Activated T-cell treated with anti-CD3 and anti-CD28 coated beads, Interleukin-2, amount 50 U/mL, for 24 hours (primary cell): ENCODE results near the gene SCN2A.

Experiments used
- DNase-seq: peaks from one replicate; pipeline ENCODE4 v3.0.0-alpha.2; 2020
- H3K27ac Mint-ChIP-seq: 2 replicates; pipeline ENCODE4 v1.8.0; 2020; ENCODE audit warnings: mild to moderate bottlenecking, mixed read lengths
- H3K27me3 Mint-ChIP-seq: 2 replicates; pipeline ENCODE4 v1.8.0; 2020; ENCODE audit warnings: mixed read lengths
- H3K36me3 Mint-ChIP-seq: 2 replicates; pipeline ENCODE4 v1.8.0; 2020; ENCODE audit warnings: low read depth, mixed read lengths
- H3K4me1 Mint-ChIP-seq: 2 replicates; pipeline ENCODE4 v1.8.0; 2020; ENCODE audit warnings: low read depth, mixed read lengths
- H3K4me3 Mint-ChIP-seq: 2 replicates; pipeline ENCODE4 v1.8.0; 2020; ENCODE audit warnings: mild to moderate bottlenecking, moderate library complexity, mixed read lengths
- H3K9me3 Mint-ChIP-seq: 2 replicates; pipeline ENCODE4 v1.8.0; 2020; ENCODE audit warnings: mixed read lengths

The SCN2A gene

DNA sequence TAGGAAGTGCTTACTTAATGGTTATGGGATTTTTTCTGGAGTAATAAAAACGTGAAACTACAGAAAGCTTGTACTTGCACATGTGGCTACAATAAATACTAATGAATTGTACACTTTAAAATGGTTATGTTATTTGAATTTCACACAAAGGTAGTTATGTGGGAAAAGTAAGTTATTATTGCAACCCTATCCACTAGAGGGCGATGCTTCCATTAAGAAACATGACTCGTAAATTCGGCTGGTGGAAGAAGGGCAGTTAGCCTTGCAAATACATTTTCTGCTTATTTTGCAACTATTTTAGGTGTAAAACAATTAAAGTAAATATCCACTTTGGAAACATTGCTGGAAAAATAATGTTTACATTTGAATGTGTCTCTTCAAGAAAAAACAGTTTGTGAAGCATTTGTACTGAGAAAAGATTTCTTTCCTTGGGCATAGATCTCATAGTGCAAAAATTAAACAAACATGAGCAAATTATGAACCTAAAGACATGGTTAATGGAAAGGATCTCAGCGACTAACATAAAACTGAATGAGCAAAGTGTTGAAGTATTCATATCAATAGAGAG is 162.2 kb downstream of the SCN2A start:
- peaks cover 25% of the 10 kb centered on the region for H3K27me3 Mint-ChIP-seq
- H3K4me3 Mint-ChIP-seq: no peak overlapping the region
- no peaks in the 10 kb centered on the region for H3K9me3 Mint-ChIP-seq
- peaks cover 10% of the 10 kb centered on the region for H3K4me1 Mint-ChIP-seq
- no peak overlapping the region for H3K27ac Mint-ChIP-seq
- no peaks in the 10 kb centered on the region for H3K36me3 Mint-ChIP-seq
- DNase-seq: no peak

DNA sequence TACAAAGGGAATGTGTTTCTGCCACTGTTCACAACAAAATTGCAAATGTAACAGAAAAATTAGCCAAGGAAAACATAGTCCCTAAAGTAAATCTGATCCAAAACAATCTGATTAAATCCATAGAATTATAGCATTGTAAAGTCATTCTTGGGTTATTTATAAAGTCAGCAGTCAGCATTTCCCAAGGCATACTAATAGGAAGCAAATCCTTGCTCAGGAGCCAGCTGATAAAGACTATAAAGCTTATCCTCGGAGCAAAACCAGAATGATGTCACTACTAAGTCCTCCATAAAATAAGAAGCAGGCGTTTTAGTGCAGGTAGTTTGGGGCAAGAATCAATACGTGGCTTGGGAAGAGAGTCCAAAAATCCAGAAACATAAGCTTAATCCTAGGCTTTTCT is 162.9 kb downstream of the SCN2A start:
- no peak for DNase-seq
- Mint-ChIP-seq H3K4me3 (no peak overlapping the region), H3K9me3 (no peaks in the 10 kb centered on the region), H3K36me3 (no peaks in the 10 kb centered on the region), H3K27ac (no peak overlapping the region), H3K4me1 (peaks cover 10% of the 10 kb centered on the region), H3K27me3 (peaks cover 29% of the 10 kb centered on the region)

DNA sequence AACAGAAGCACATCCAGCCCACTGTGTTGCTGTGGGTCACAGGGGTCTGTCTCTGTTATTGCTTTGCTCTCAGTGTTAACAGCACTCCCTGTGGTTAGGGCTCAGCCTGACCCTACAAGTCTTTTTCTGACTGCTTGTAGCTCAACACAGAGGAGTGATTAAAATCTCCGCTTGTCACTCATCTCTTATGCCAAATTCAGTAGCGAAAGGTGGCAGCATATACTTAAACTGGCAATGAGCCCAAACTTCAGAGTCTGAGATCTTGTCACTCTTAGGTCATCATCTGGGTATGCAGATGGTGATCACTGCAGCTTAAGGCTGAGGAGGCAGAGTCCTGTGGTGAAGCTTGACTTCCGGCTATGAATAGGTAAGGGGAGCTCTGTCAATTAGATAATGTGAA is 167.0 kb downstream of the SCN2A start:
- Mint-ChIP-seq H3K36me3 (no peaks in the 10 kb centered on the region), H3K4me1 (no peaks in the 10 kb centered on the region), H3K9me3 (no peaks in the 10 kb centered on the region), H3K4me3 (no peak overlapping the region), H3K27me3 (peaks cover 22% of the 10 kb centered on the region), H3K27ac (no peak overlapping the region)
- DNase-seq: no peak

DNA sequence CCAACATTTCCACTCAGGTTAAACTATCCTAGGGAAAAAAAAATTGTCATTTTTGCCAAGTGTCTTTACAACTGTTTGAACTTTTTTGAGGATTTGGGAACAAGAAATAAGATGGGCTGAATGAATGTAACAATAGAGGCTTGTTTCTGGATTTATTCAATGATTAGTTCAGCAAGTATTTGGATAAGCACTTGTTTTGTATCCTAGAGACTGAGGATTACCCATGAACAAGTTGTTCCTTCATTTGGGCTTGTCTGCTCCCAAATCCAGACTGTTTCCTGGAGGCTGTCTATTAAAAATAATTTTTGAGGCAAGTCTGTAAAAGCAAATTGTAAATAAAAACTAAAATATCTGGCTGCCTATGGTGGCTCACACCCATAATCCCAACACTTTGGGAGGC is 168.3 kb downstream of the SCN2A start:
- peaks cover 25% of the 10 kb centered on the region for H3K27me3 Mint-ChIP-seq

DNA sequence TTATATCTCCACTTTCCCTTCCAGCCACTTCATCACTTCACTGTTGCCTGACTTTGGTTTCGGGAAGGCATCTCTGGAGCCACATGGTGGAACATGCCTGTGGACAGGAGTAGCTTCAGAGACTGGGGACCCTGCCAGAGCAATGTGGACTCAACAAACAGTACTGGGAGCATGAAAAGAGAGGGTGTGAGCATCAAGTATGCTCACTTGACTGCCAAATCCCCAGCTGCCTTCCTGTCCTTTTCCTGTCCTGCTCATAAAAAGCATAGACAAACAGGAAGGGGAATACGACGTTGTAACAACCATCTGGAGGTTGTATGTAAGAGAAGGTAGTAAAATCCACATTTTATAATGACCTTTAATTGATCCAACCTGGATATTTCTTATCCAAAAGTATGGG is 169.0 kb downstream of the SCN2A start:
- peaks cover 25% of the 10 kb centered on the region for H3K27me3 Mint-ChIP-seq
- H3K36me3 Mint-ChIP-seq: no peaks in the 10 kb centered on the region
- H3K9me3 Mint-ChIP-seq: no peaks in the 10 kb centered on the region
- no peaks in the 10 kb centered on the region for H3K4me1 Mint-ChIP-seq
- no peak for DNase-seq
- no peak overlapping the region for H3K4me3 Mint-ChIP-seq
- H3K27ac Mint-ChIP-seq: no peak overlapping the region

More for the DNA sequence above, 168.3 kb downstream of the SCN2A start:
- Mint-ChIP-seq H3K9me3 (no peaks in the 10 kb centered on the region), H3K36me3 (no peaks in the 10 kb centered on the region), H3K27ac (no peak overlapping the region), H3K4me3 (no peak overlapping the region), H3K4me1 (no peaks in the 10 kb centered on the region)
- DNase-seq: no peak

DNA sequence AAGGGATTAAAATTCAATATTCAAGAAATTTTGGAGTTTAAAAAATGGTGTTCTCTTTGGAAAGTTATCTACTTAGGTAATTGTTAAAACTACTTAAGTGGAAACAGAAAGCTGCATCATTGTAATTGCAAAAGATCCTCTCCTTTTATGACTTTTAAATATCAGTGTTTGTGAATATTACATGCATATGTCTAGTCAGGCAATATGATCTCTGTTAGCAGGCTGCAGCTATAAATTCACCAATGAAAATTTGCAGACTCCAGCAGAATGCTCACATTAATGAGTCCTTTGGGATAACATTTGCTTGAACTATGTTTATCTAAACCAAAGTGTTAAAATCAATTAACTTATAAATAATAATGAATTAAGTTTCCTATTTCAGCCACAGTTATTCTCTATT is 171.1 kb downstream of the SCN2A start:
- Mint-ChIP-seq H3K36me3 (no peaks in the 10 kb centered on the region), H3K4me1 (no peaks in the 10 kb centered on the region), H3K4me3 (no peak overlapping the region), H3K27ac (no peak overlapping the region), H3K27me3 (peaks cover 26% of the 10 kb centered on the region), H3K9me3 (no peaks in the 10 kb centered on the region)
- no peak for DNase-seq

DNA sequence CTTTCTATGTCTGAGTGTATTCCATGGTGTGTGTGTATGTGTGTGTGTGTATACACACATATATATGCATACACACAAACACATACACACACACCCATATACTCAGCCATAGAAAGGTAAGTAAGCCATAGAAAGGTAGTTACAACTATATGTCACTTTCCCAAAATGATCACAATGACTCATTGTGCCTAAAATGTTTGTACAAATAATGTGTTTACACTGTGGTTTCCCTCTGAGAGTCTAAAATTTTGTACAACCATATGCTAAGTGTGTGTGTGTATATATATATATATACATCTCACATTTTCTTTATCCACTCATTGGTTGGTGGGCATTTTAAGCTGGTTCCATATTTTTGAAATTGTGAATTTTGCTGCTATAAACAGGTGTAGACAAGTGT is 175.0 kb downstream of the SCN2A start:
- Mint-ChIP-seq H3K27me3 (peaks cover 29% of the 10 kb centered on the region), H3K4me3 (no peak overlapping the region), H3K36me3 (no peaks in the 10 kb centered on the region), H3K4me1 (no peaks in the 10 kb centered on the region), H3K27ac (no peak overlapping the region), H3K9me3 (no peaks in the 10 kb centered on the region)
- DNase-seq: no peak

DNA sequence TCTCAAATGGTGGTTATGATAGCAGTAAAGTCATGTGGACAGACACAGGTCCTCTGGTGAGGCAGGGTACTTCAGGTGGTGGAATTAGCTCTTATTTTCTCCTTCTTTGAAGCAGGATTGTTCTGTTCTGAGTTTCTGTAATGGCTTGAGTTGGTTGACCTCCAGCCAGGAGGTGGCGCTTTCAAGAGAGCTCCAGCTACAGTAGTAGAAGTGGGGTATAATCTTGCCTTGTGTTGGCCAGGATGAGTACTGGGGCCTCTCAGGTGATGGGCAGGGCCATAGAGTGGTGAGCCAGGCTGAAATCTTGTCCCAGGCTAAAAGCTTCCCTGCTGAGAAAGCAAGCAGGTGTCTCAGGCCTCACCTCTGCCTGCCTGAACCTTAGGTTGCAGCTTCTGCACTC is 177.8 kb downstream of the SCN2A start:
- Mint-ChIP-seq H3K4me1 (no peaks in the 10 kb centered on the region), H3K27ac (no peak overlapping the region), H3K27me3 (peaks cover 22% of the 10 kb centered on the region), H3K36me3 (no peaks in the 10 kb centered on the region), H3K9me3 (no peaks in the 10 kb centered on the region), H3K4me3 (no peak overlapping the region)
- DNase-seq: no peak

DNA sequence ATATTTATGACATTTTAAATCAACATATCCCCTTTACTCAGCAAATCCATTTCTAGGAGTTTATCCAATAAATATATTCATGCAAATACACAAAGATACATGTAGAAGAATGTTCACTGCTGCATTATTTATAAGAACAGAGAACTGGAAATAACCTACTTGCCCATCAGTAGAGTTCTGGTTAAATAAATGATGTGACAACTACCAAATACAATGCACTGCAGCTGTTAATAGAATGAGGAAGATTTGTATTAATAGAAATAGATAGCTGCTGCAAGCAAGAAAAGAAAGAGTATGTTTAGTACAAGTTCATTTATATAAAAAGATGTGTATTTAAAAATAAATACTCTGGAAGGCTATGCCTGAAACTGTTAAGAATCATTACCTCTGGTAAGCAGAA is 181.0 kb downstream of the SCN2A start:
- Mint-ChIP-seq H3K36me3 (no peaks in the 10 kb centered on the region), H3K4me1 (no peaks in the 10 kb centered on the region), H3K4me3 (no peak overlapping the region), H3K9me3 (peaks cover 3% of the 10 kb centered on the region), H3K27ac (no peak overlapping the region), H3K27me3 (peaks cover 13% of the 10 kb centered on the region)
- no peak for DNase-seq

DNA sequence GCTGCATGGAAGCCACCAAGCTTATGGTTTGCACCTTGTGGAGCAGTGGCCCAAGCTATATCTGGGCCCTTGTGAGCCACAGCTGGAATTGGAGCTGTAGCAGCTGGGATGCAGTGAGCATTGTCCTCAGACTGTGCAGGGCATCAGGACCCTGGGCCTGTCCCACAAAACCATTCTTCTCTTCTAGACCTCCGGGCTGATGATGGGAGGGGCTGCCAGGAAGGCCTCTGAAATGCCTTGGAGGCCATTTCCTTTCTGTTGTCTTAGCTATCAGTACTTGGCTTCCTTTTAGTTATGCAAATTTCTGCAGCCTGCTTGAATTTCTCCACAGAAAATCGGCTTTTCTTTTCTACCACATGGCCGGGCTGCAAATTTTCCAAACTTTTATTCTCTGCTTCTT is 183.9 kb downstream of the SCN2A start:
- Mint-ChIP-seq H3K4me1 (no peaks in the 10 kb centered on the region), H3K4me3 (no peak overlapping the region), H3K27ac (no peak overlapping the region), H3K36me3 (no peaks in the 10 kb centered on the region), H3K27me3 (peaks cover 9% of the 10 kb centered on the region), H3K9me3 (peaks cover 3% of the 10 kb centered on the region)
- DNase-seq: no peak

DNA sequence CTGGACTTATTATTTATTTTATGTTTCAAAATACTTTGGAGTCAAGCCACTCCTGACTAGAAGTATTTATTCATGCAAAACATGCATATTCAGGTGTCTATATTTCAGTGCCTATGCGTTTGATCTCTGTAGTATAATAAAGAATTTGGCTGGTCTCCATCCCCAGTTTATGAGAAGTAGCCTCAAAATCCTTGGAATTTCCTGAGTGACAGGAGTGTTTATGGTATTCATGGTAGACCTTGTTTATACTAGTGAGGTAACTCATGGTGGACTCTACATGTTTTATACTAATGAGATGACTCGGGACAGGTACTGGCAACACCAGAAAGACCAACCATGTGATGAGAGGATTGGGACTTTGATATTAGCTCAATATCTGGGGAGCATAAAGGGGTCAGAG is 186.3 kb downstream of the SCN2A start:
- H3K9me3 Mint-ChIP-seq: peaks cover 3% of the 10 kb centered on the region
- no peaks in the 10 kb centered on the region for H3K36me3 Mint-ChIP-seq
- H3K4me3 Mint-ChIP-seq: no peak overlapping the region
- DNase-seq: no peak
- H3K27ac Mint-ChIP-seq: no peak overlapping the region
- H3K27me3 Mint-ChIP-seq: peaks cover 2% of the 10 kb centered on the region
- no peaks in the 10 kb centered on the region for H3K4me1 Mint-ChIP-seq

DNA sequence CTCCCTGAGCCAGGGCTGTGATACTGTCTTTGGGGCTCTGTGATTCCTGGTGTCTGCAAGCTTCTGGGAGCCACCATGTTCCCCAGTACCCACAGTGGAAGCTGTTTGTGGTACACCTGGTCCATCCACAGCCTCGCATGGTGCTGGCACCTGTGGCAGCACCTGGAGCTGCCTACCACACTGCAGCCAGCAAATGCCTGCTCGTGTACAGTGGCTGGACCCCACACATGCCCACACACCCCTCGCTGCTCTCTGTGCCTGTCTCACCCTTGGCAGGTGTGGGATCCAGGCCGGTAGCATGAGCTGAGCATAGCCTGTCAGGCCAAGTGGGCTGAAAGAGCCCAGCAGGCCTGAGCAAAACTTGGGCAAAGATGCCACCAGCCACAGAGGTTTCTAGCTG is 188.5 kb downstream of the SCN2A start:
- Mint-ChIP-seq H3K4me3 (no peak overlapping the region), H3K36me3 (no peaks in the 10 kb centered on the region), H3K4me1 (no peaks in the 10 kb centered on the region), H3K27ac (no peak overlapping the region), H3K9me3 (peaks cover 3% of the 10 kb centered on the region), H3K27me3 (peaks cover 2% of the 10 kb centered on the region)
- DNase-seq: no peak

DNA sequence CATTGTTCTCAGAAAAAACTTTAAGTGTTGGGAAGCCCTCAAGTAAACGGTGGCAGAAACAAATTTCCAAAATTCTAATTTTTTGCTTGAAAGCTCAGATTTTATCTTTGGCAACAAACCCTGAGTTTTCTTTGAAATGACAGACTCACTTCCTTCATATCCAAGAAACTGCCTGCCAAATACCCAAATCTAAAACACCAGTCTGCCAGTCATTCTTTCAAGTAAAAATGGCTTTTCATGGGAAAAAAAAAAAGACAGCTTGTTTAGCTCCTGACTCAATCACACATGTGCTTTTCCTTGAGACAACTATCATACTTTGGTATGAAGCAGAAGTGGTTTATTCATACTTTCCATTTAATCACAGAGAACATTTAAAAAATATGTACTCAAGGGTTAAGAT is 189.7 kb downstream of the SCN2A start:
- Mint-ChIP-seq H3K36me3 (no peaks in the 10 kb centered on the region), H3K27ac (no peak overlapping the region), H3K27me3 (peaks cover 2% of the 10 kb centered on the region), H3K9me3 (no peaks in the 10 kb centered on the region), H3K4me1 (no peaks in the 10 kb centered on the region), H3K4me3 (no peak overlapping the region)
- no peak for DNase-seq

DNA sequence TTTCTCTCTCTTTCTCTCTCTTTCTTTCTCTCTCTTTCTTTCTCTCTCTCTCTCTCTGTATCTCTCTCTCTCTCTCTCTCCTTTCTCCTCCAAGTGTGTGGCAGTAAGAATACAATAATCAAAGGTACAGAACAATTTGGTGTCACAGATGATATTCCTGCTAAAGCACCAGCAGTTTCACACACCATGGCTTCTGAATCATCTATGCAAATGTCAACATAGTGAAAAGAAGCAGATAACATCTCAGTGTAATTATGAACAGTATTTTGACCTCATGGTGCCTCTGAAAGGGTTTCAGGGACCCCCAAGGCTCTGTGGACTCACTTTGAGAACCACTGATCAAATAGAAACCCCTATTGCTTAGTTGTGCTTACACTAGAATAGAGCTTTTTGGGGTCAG is 191.8 kb downstream of the SCN2A start:
- Mint-ChIP-seq H3K4me1 (no peaks in the 10 kb centered on the region), H3K9me3 (no peaks in the 10 kb centered on the region), H3K27me3 (peaks cover 2% of the 10 kb centered on the region), H3K36me3 (no peaks in the 10 kb centered on the region), H3K4me3 (no peak overlapping the region), H3K27ac (no peak overlapping the region)
- DNase-seq: no peak

DNA sequence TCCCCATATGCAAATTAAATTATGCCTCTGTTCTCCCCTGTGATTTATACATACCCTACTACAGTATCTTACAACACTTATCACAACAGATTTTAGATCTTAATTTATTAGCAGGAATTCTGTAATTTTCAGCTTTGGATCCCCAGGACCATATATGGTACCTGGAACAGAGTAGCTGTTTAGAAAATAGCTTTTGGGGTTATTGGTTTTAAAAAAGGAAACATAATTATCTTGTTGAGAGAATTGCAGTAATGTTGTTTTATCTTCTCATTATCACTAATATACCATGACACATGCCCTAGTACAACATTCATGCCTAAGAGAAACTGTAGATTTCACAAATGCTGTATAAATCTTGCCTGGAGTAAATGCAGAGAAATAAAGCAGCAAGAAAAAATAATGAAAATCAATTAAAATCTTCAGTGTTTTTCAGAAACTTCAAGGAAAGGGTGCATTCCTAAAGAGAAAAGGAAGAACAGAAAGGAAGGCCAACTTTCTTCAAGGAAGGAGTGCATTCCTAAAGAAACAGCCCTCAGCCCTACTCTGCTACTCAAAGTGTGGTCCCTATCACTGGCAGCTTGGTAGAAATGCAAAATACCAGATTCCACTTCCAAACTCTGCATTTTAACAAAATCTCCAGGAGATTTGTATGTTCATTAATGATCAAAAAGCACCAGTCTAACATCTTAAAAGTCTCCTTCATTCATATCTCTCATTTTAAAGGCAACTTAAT is 193.2 kb downstream of the SCN2A start:
- no peak overlapping the region for H3K27ac Mint-ChIP-seq
- H3K9me3 Mint-ChIP-seq: no peaks in the 10 kb centered on the region
- H3K36me3 Mint-ChIP-seq: no peaks in the 10 kb centered on the region
- no peak overlapping the region for H3K4me3 Mint-ChIP-seq
- no peaks in the 10 kb centered on the region for H3K4me1 Mint-ChIP-seq
- no peak for DNase-seq
- peaks cover 2% of the 10 kb centered on the region for H3K27me3 Mint-ChIP-seq
